A549 (cell line): ENCODE data around the gene IDH3G.

Source experiments
- CBX8 ChIP-seq: fragments of 200-600 bp; sonication (generic); IDR thresholded peaks from 2 replicates; pipeline ENCODE4 v1.6.1; 2016
- TF ChIP-seq, protein P1 (sequence below): fragments of 250-450 bp; sonication (Bioruptor Pico); IDR thresholded peaks from 2 replicates; pipeline ENCODE4 v1.5.0; 2020; ENCODE audit warnings: low read depth, mild to moderate bottlenecking, moderate library complexity
- TF ChIP-seq, protein P2 (sequence below): fragments of 150-350 bp; IDR thresholded peaks from 2 replicates; pipeline ENCODE4 v1.6.1; 2014; ENCODE audit warnings: low read depth, mild to moderate bottlenecking, low read length

DNA sequence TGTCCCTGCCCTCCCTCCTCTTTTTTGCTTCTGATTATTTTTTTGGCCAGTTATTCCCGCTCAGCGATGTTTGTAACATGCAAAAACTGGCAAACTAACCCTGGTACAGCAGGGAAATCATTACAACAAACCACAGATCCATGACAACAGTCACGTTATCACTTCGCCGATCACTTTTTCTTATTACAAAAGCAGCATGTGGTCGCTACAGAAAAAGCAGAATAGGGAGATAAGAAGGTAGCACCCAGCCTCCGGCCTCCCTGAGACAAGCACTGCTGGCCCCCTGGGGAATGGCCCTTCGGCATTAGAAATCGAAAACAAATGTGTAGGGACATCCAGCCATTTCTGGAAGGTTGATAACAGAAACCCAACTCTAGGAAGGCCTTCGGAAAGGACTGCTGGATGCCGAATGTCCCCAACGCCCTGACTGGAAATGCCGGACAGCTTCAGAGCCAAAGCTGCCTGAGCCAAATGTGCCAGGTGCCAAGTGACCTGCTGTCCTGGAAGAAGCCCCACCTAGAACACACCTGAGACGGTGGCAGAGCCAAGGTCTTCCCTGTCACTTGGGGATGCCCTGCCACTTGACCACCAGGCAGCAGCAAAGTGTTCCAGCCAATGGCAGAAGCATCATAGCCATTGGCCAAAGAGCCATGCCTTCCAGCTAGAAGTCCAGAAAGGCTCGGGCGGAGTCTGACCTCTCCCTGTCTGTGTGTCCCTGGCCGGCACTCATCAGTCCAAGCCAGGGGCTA is 2.9 kb downstream of the IDH3G start:
- TF ChIP-seq, protein P1, sequence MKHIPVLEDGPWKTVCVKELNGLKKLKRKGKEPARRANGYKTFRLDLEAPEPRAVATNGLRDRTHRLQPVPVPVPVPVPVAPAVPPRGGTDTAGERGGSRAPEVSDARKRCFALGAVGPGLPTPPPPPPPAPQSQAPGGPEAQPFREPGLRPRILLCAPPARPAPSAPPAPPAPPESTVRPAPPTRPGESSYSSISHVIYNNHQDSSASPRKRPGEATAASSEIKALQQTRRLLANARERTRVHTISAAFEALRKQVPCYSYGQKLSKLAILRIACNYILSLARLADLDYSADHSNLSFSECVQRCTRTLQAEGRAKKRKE = no peak
- no peak for TF ChIP-seq CBX8
- TF ChIP-seq, protein P2, sequence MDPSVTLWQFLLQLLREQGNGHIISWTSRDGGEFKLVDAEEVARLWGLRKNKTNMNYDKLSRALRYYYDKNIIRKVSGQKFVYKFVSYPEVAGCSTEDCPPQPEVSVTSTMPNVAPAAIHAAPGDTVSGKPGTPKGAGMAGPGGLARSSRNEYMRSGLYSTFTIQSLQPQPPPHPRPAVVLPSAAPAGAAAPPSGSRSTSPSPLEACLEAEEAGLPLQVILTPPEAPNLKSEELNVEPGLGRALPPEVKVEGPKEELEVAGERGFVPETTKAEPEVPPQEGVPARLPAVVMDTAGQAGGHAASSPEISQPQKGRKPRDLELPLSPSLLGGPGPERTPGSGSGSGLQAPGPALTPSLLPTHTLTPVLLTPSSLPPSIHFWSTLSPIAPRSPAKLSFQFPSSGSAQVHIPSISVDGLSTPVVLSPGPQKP = no peak
